Embryonic facial prominence (tissue), 1 donor: ENCODE results near the gene TP53TG5.

Source experiments
- DNase-seq: peaks from one replicate; pipeline ENCODE4 v3.0.0-alpha.2; 2016; ENCODE audit errors: extremely low spot score

The TP53TG5 gene

DNA sequence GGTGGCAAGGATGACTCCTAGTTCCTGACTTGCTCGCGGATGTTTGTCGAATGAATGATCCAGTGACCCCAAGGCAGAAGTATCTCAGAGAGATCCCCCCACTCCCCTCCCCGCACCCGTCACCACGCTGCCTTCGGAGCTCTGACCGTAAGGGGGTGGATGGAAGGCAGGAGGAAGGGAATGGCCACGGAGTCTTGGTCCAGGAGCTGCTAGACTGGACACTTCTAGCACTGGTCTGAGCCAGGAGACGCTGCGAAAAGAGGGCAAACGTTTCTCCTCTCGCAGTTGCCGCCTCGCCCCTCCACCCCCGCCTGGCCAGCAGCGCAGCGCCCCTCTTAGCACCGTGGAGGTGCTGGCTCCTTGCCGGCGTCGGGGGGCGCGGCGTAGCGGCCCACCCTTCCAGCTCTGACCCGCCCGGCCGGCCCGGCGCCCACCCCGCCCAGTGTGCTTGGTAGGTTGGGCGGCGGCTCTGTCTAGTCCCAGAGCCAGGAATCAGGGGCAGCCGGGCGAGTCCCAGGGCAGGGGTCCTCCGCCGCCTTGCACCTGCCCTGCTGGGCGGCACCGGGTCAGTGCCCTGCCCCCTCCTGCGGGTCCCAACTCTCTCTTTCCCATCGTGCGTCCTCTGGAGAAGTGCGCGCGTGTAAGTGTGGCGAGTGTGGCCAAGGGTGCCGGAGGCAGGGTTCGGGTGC lies 27.6 kb upstream of the TP53TG5 start:
- DNase-seq, result no peak

DNA sequence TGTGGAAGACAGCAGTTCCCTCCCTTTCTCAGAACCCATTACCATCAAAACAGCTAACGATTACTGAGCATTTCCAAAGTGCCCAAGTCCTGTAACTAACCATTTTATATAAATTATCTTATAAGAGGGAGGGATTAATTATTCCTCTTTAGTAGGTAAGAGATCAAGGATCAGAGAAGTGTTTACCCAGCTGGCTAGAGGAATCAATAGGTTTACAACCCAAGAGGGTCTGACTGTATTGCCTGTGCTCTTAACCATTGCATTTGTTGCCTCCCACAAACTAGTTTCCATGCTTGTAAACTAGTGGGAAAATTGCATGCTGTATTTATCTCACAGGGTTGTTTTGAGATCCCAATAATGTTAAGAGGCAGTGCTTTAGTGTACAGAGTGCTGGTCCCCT lies 26.3 kb upstream of the TP53TG5 start:
- DNase-seq, result no peak

DNA sequence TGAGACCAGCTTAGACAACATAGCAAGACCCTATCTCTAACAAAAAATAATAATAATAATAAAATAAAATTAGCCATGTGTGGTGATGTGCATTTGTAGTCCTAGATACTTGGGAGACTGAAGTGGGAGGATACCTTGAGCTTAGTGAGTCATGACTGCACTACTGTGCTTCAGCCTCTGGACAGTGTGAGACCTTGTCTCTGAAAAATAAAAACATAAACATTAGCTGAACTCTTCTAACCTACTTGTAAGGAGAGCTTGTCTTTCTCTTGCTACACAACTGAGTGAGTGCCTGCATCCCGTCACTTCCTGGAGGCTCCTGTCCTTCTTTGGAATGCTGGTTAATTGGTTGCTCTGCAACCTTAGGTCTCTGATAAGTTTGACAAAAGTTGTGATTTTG lies 24.8 kb upstream of the TP53TG5 start:
- DNase-seq, result no peak

DNA sequence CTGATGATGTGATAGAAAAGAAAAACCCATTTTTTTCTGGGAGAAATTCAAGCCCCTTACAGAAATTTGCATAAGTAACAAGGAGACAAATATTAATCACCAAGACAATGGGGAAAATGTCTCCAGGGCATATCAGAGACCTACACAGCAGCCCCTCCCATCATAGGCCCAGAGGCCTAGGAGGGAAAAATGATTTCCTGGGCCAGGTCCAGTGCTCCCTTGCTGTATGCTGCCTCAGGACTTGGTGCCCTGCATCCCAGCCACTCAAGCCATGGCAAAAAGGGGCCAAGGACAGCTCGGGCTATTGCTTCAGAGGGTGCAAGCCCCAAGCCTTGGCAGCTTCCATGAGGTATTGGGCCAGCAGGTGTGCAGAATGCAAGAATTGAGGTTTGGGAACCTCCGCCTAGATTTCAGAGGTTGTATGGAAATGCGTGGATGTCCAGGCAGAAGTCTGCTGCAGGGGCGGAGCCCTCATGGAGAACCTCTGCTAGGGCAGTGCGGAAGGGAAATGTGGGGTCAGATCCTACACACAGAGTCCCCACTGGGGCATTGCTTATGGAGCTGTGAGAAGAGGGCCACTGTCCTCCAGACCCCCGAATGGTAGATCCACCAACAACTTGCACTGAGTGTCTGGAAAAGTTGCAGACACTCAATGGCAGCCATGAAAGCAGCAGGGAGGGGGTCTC lies 22.4 kb upstream of the TP53TG5 start:
- no peak for DNase-seq

DNA sequence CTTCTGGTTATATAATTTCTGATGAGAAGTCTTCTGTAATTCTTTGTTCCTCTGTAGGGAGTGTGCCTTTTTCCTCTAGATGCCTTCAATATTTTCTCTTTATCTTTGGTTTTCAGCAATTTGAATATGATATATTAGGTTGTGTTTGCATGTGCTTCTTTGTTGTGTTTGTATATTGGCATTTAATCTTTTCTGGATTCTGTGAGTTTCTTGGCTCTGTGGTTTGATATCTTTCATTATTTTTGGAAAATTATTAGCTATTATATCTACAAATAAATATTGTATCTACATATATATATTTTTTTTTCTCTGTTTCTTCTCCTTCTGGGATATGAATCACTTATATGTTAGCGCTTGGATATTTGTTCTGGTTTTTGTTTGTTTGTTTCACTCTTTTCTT lies 20.9 kb upstream of the TP53TG5 start:
- DNase-seq, result no peak

DNA sequence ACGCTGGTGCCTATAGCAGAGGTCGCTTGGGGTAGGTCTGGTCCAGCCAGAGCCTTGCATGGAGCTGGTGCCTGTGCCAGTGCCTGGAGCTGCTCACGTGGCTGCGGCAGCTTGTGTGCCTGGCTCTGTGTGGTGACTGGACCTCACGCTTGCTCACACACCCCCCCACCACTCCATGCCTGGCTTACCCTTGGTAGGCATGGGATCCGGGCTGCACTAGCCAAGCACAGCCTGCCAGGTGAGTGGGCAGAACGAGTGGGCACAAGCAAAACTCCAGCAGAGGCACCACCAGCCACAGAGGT lies 16.9 kb upstream of the TP53TG5 start:
- DNase-seq, result no peak

DNA sequence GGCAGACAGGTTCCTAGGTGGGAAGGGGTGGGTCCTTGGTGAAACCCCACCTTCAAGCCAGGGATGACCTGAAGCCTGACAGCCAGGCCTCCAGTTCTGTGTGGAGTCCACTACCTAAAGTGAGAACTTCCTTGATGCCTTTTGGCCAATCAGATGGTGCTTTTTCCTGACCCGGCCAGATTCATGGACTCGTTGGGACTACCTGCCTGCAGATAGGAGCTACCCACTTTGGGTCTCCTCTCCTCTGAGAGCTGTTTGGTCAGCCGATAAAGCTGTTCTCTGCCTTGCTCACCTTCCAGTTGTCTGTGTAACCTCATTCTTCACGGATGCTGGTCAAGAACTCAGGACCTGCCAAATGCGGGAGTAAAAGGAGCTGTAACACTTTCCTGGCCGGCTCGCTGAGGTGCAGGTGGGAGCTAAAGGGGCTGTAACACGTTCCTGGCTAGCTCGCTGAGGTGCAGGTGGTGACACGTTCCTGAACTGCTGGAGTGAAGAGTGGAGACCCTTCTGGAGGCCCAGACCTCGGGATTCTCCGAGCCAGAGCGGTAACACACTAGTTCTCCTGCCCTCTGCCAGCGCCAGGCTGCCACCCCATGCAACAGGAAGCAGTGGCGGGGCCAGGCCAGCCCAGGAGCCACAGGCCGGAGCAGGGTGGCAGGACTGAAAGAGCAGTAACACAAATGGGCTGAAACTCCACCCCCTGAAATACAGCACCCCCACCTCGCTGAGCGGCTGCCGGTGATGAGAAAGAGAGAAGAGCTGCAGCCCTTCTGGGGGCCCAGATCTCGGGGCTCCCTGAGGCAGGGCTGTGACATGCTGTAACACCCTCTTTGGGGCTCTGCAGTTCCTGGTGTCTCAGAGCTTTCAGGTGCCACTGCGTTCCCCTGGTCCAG lies 16.3 kb upstream of the TP53TG5 start:
- no peak for DNase-seq

DNA sequence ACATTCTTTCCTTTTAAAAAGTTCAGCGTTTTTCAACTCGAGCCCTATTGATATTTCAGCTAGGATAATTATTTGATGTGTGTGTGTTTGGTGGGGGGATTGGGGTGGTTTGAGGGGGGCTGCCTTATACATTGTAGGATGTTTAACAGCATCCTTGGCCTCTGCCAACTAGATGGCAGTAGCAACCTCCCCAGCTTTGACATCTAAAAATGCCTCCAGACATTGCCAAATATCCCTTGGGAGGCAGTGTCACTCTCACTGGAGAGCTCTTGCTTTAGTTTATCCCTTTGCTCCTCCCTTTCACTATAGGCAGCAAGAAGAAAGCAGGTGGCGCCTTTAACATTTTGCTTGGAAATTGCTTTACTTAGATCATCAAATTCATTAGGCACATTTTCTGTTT lies 14.6 kb upstream of the TP53TG5 start:
- no peak for DNase-seq

DNA sequence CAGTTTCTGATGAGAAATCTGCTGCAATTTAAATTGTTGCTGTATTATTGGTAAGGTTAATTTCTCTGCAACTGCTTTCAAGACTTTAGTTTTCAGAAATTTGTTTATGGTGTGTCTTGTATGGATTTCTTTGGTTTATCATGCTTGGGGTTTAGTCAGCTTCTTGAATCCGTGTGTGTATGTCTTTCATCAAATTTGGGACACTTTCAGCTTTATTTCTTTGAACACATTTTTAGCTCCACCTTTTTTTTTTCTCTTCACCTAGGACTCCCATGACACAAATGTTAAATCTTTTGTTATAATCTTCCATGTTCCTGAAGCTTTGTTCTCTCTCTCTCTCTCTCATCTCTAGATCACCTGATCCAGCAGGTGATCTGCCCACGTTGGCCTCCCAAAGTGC lies 13.4 kb upstream of the TP53TG5 start:
- DNase-seq, result no peak

DNA sequence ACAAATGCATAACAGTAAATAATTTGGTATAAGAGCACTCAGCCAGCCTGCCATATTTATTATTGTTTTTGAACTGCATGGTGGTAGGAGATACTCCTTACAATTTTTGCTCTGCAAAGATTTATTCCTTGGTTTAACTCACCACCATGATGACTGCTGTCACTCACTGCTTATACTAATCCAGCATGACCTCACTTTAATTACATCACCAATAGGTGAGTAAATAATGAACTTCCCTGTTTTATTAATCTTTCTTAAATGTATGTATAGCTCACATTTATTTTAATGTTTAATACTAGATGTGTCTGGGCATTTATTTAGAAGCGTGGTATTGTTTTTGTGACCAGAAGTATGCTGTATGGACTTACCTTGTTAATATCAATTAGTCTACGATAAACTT lies 12.8 kb upstream of the TP53TG5 start:
- DNase-seq, result no peak

DNA sequence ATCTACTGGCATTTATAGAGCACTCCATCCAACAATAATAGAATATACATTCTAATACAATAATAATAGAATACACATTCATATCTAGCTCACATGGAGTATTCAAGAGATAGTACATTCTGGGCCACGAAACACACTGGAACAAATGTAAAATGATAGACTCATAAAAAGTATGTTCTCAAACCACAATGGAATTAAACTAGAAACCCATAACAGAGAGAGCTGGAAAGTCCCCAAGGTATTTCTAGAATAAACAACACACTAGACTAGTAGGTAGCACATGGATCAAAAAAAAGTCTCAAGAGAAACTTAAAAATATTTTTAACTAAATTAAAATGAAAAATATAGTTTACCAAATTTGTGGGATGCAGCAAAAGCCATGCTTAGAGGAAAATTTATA lies 9.1 kb upstream of the TP53TG5 start:
- no peak for DNase-seq

DNA sequence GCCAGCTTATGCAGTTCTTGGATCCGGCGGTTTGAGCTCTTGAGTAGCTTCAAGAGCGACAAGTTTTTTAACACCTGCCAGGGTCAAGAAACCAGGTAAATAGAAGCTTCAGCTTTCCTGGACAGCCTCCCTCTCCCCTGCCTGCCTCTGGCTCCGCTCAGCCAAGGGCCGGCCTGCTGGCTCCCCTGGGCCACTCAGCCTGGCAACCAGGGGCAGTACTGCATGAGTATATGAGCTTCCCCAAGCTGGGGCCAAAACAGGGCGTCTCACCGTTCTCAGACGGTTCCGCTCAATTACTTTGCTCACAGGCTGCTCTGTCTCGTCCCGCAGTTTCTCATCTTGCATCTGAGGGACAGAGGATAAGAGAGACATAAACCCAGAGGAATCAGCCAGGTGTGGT lies 856 bp downstream of the TP53TG5 start:
- DNase-seq, result no peak

DNA sequence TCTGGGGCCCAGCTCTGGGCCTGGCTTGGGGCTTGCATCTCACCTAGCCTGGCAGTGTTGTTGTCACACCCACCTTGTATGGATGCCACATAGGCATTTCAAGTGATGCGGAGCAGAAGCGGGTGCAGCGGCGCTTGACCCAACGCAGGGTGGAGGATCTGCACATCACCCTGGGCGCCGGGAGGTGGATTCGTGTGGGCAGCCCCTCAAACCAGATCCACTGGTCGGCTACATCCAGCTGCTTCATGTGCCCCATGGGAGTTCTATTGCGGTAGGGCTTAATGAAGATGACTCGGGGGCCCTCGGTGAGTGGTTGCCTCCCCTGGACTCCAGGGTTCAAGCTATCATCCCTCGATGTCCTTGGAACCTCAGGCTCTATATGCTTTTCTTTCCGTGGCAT lies 3.2 kb downstream of the TP53TG5 start:
- no peak for DNase-seq

DNA sequence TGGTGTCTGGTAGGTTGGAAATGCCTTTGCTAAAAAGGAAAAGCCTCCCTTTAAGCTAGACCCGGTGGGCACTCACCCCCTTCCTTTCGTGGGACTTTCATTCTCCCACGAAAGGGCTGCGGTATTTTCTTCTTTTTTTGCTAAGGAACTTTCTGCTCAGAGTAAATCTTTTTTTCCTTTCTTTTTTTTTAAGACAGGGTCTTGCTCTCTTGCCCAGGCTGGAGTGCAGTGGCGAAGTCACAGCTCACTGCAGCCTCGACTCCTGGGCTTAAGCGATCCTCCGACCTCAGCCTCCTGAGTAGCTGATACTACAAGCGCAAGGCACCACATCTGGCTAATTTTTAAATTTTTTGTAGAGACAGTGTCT lies 4.0 kb downstream of the TP53TG5 start:
- DNase-seq, result no peak

DNA sequence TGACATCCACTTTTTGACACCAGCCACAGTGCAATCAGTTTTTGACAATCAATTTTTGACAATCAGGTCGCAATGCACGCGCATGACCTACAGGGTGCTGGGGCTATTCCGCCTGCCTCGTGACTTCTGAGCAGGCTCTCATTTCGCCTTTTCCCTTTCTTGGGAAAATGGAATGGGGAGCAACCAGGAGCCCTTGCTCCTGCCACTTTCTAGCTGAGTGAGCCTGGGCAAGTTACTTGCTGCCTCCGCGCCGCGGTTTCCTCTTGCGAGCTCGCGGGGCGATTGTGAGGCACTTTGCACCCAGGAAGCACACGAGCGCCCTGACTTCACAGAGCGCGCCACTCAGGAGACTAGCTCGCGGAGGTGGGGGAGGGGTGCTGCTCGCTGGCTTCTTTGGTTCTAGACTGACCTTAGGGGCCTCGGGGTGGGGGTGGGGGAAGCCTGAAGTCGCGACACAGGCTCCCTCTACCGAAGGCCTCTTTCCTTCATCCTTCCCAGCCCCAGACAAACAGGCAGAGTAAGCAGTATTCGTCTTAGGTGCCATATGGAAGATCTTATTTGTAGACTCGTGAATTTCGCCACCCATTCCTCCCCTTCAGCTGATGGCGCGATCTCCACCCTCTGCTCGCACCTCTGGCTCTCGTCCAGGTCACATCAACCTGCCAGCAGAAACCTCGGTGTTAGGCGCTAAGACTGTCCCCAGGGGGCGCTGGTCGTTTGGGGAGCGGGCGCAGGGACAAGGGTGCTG lies 4.6 kb downstream of the TP53TG5 start:
- DNase-seq, result no peak

DNA sequence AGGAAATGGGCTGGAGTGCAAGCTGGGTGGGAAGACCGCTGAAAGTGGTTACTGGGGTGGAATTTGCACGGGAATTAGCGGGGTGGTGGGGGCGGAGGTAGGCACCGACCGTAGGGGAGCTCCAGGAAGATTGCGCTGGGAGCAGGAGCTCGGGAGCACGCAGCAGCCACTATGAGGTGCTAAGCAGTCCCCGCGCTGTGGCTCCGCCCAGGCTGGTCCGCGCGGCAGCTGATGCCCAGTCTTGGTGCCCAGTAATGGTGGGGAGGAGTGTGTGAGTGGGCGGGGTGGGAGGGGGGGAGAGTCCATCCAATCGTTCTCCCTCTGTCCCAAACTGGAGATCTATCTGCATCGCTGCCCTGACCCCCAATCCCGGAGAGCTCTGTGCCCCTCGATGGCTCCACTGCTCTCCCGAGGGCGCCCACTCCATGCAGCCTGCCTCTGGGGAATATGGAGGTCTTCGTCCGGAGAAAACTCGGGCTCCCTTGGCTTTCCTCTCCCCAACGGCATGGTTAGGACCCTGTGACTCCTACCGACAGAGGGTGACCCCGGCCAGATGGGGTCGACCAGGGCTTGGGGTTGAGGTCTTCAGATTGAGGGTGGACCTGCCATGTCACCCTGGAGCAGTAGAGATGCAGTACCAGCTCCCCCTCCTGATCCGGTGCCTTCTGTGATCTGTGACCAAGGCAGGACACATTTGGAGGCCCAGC lies 5.3 kb downstream of the TP53TG5 start:
- DNase-seq, result no peak

DNA sequence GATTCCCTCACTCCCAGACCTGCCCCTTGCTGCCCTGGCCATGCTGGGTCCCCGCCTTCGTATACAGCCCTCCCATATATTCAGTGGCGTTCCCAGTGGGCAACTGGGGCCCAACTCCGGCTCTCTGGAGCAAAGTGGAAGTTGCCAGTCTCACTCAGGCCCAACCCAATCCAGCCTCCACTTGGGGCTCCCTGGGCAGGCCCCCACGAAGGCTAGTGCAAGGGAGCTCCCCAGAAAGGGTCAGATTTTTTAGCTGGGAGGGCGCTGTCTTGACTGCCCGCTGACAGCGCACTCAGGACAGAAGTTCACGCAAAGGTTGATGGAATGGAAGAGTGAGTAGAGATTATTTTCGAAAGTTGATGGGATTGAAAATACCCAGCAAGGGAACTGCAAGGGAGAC lies 5.9 kb downstream of the TP53TG5 start:
- no peak for DNase-seq

DNA sequence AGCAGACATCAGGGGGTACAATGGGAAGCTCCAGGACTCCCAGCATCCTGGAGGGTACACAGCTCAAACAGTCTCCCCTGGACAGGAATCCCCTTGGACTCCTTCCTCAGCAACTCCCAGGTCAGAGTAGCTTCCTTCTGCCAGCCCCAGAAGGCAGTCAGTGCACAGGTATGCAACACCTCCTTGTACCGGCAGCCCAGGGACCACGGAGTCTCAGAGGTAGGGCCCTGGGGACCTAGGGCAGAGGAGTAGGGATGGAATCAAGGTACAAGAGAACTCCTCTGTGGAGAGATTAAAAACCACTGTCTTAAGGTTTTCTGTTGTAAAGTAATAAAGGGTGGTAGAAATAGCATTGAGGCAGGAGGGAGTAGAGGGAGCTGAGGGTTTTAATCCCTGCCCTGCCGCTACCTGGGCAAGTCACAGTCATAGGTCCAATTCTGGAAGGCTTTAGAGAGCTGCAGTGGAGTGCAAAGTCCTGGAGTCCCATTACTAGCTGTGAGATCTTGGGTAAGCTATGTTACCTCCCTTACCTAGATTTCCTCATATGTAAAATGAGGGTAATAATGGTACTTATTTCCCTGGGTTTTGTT lies 7.5 kb downstream of the TP53TG5 start:
- DNase-seq, result no peak

DNA sequence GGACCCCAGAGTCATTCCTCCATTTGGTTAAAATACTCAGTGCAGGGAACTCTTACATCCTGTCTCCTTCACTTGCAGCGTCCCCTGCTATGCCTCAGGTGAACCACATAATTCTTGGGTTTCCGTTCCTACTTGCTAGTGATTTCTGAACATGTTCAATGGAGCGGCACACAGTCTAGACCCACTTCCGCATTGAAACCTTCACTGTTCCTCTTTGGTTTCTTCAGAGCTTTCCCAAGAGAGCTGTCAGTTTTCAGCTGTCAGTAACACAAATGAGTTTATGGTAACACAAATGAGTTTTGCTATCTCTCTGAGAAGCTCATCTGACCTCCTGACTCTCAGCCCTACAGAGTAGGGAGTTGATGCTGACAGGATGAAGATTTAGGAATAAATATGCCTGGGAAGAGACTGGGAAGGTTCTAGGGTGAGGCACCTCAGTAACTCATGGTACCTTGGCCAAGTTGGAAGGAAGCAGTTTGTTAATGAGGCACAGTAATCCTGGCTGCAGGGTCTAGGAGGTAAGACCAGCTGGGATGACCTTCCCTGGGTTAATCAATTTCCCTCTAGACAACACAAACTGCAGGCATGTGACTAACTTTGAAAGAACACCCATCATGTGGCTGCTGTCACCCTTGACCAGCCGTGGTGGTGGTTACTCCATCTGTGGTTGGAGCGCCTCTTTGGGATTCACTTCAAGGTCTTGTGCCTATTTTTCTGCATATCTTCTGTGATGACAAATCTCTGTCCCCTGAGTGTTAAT lies 9.7 kb downstream of the TP53TG5 start:
- no peak for DNase-seq

DNA sequence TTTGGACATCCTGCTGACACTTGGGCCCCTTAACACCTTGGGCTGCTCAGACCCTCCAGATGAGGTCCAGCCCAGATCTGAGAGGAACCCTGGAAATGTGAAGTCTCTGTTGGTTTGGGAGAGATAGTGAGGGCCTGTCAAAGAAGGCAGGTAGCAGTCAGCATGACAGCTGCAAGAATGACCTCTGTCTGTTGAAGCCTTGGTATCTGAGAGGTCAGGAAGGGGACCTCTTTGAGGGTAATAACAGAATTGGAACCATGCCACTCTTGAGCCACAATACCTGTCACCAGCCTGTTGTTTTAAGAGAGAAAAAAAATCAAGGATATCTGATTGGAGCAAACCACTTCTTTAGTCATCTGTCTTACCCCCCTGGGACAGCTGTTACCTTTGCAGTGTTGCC lies 11.0 kb downstream of the TP53TG5 start:
- no peak for DNase-seq

DNA sequence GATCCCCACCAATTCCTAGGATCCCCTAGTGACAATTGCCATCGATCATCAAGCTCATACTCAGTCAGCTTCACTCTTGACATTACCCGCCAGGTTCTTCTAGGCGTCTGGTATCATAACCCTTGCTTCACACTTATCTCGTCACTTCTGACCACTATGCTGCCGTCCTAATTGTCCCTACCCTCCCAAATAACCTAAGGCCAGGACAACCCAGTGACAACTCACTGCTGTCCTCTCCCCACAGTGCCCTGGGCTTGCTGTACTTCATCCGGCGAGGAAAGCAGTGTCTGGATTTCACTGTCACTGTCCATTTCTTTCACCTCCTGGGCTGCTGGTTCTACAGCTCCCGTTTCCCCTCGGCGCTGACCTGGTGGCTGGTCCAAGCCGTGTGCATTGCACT lies 11.5 kb downstream of the TP53TG5 start:
- DNase-seq, result no peak
